Loucy (cell line): ENCODE results near the gene SHOC2.

ENCODE experiments used
- H2AFZ ChIP-seq: fragments of 200-600 bp; sonication (generic); 2 replicates; pipeline ENCODE4 v1.6.0; 2016; ENCODE audit warnings: antibody characterized with exemption, mild to moderate bottlenecking, low read length, moderate library complexity
- H3F3A ChIP-seq: fragments of 200-600 bp; 2 replicates; pipeline ENCODE4 v1.6.0; 2016; ENCODE audit warnings: antibody characterized with exemption, low read depth, mild to moderate bottlenecking
- H3K27me3 ChIP-seq: fragments of 200-600 bp; sonication (generic); 2 replicates; pipeline ENCODE4 v1.6.1; 2014; ENCODE audit warnings: low read length, mild to moderate bottlenecking; ENCODE audit not compliant: insufficient read depth, poor library complexity, severe bottlenecking
- H3K36me3 ChIP-seq: fragments of 200-600 bp; sonication (generic); 2 replicates; pipeline ENCODE4 v1.6.1; 2016; ENCODE audit warnings: low read length; ENCODE audit not compliant: insufficient read depth
- H3K4me1 ChIP-seq: fragments of 200-600 bp; sonication (generic); 2 replicates; pipeline ENCODE4 v1.5.1; 2014; ENCODE audit warnings: low read length, mild to moderate bottlenecking; ENCODE audit not compliant: insufficient read depth, poor library complexity, severe bottlenecking
- H3K4me2 ChIP-seq: fragments of 200-600 bp; sonication (generic); 2 replicates; pipeline ENCODE4 v1.6.0; 2014; ENCODE audit warnings: antibody characterized with exemption, low read length, low read depth, mild to moderate bottlenecking; ENCODE audit not compliant: poor library complexity, severe bottlenecking
- H3K4me3 ChIP-seq: fragments of 200-600 bp; sonication (generic); 2 replicates; pipeline ENCODE4 v1.5.1; 2014; ENCODE audit warnings: low read length, mild to moderate bottlenecking, mixed read lengths; ENCODE audit not compliant: poor library complexity, severe bottlenecking
- H3K79me2 ChIP-seq: fragments of 200-600 bp; sonication (generic); 2 replicates; pipeline ENCODE4 v1.6.1; 2014; ENCODE audit warnings: low read length; ENCODE audit not compliant: insufficient read depth
- H3K9ac ChIP-seq: fragments of 200-600 bp; sonication (generic); 2 replicates; pipeline ENCODE4 v1.6.0; 2014; ENCODE audit warnings: mild to moderate bottlenecking, low read depth, low read length, moderate library complexity; ENCODE audit not compliant: poor library complexity, severe bottlenecking
- H3K9me2 ChIP-seq: fragments of 200-600 bp; sonication (generic); replicated peaks from 2 replicates; pipeline ENCODE4 v1.6.1; 2016; ENCODE audit warnings: low read depth, low read length, mixed read lengths
- H3K9me3 ChIP-seq: fragments of 200-600 bp; sonication (generic); 2 replicates; pipeline ENCODE4 v1.6.1; 2014; ENCODE audit warnings: mild to moderate bottlenecking, antibody characterized with exemption, low read length, low read depth; ENCODE audit not compliant: insufficient read depth
- H4K20me1 ChIP-seq: fragments of 200-600 bp; sonication (generic); 2 replicates; pipeline ENCODE4 v1.6.0; 2014; ENCODE audit warnings: antibody characterized with exemption, low read length, mild to moderate bottlenecking; ENCODE audit not compliant: insufficient read depth, poor library complexity, severe bottlenecking
- CTCF ChIP-seq: fragments of 200-600 bp; sonication (generic); conservative IDR thresholded peaks from 2 replicates; pipeline ENCODE4 v1.5.1; 2014; ENCODE audit warnings: mild to moderate bottlenecking, antibody characterized with exemption, low read length
- EZH2phosphoT487 ChIP-seq: fragments of 200-600 bp; IDR thresholded peaks from 2 replicates; pipeline ENCODE4 v1.6.1; 2018; ENCODE audit warnings: antibody characterized with exemption, mild to moderate bottlenecking, moderate library complexity, borderline replicate concordance

SHOC2 gene

DNA sequence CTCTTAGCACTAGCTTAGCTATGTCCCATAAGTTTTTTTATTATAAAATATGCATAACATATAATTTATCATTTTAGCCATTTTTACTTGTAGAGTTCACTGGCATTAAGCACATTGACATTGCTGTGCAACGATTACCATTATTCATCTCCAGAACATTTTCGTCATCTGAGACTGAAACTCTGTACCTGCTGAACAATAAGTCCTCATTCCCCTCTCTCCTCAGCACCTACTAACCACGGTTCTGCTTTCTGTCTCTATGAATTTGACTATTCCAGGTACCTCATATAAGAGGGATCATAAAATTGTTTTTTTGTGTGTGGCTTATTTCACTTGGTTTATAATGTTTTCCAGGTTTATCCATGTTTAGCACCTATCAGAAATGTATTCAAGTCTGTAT lies 64.1 kb downstream of the SHOC2 start:
- Histone ChIP-seq H3F3A (no peaks in the 10 kb centered on the region), H3K36me3 (peaks cover 20% of the 10 kb centered on the region; the same call in 1 of the 2 replicates), H3K27me3 (no peaks in the 10 kb centered on the region), H3K9me3 (no peaks in the 10 kb centered on the region), H4K20me1 (peaks cover 27% of the 10 kb centered on the region), H3K4me2 (no peak overlapping the region), H3K79me2 (peaks cover 66% of the 10 kb centered on the region), H3K4me3 (no peak overlapping the region), H3K9ac (no peak overlapping the region), H3K4me1 (peaks cover 4% of the 10 kb centered on the region), H2AFZ (no peak overlapping the region), H3K9me2 (no peaks in the 10 kb centered on the region)
- TF ChIP-seq EZH2phosphoT487 = no peak
- TF ChIP-seq CTCF = no peak

GRCh38 chr10:110985497-110986275 lies 66.3 kb downstream of the SHOC2 start:
- Histone ChIP-seq H3K36me3 (peaks cover 27% of the 10 kb centered on the region; the same call in 1 of the 2 replicates), H3K9ac (no peak overlapping the region), H3K4me3 (no peak overlapping the region), H3K4me2 (no peak overlapping the region), H3K4me1 (peaks cover 4% of the 10 kb centered on the region), H4K20me1 (peaks cover 27% of the 10 kb centered on the region), H3K27me3 (no peaks in the 10 kb centered on the region), H3K9me2 (no peaks in the 10 kb centered on the region), H2AFZ (no peak overlapping the region), H3K79me2 (peaks cover 54% of the 10 kb centered on the region), H3F3A (no peaks in the 10 kb centered on the region), H3K9me3 (no peaks in the 10 kb centered on the region)
- no peak for TF ChIP-seq CTCF
- no peak for TF ChIP-seq EZH2phosphoT487

- Histone ChIP-seq H3K4me2 (no peak overlapping the region), H3F3A (no peaks in the 10 kb centered on the region), H2AFZ (no peak overlapping the region), H3K36me3 (peaks cover 24% of the 10 kb centered on the region; the same call in 1 of the 2 replicates), H3K9me3 (no peaks in the 10 kb centered on the region), H3K9ac (no peak overlapping the region), H3K79me2 (peaks cover 38% of the 10 kb centered on the region), H3K27me3 (no peaks in the 10 kb centered on the region), H4K20me1 (peaks cover 30% of the 10 kb centered on the region), H3K4me3 (no peak overlapping the region), H3K4me1 (peaks cover 22% of the 10 kb centered on the region), H3K9me2 (no peaks in the 10 kb centered on the region)
- TF ChIP-seq EZH2phosphoT487 (no peak), CTCF (no peak)
These were observed 69.6 kb downstream of the SHOC2 start for GRCh38 chr10:110989016-110989415.
